ENCODE results near the gene MIGA2. TPM values are rescaled to one million over a fixed set of nuclear protein-coding genes. Genes with fewer than 3 reads are reported as not detected.
A peak's percentile ranks its signal among the peaks of the same experiment; 100 is the strongest.
"Not testable (repeated sequence)": the region's sequence is repeated elsewhere in the genome, so short reads cannot be mapped to it uniquely, and the experiment has no call there.

The MIGA2 gene
- polyA plus RNA-seq, 4 donors = 13.2 to 33.5 (median 17.5) TPM

- DNase-seq (ENCODE audit: low read depth in 4 of 4, low spot score in 3 of 4) = peak in 1 of 4 donors; percentile 35
Measured at GRCh38 chr9:129111528-129112151, 75.2 kb downstream of the MIGA2 start.

DNA sequence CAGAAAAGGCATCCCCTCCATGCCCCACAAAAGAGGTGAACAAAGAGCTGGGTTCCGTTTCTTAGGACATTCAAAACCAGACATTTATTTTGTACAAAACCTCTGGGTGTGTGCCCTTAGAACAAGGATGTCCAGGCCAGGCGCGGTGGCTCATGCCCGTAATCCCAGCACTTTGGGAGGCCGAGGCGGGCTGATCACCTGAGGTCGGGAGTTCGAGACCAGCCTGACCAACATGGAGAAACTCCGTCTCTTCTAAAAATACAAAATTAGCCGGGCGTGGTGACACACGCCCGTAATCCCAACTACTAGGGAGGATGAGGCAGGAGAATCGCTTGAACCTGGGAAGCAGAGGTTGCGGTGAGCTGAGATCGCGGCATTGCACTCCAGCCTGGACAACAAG is 76.1 kb downstream of the MIGA2 start:
- not testable (repeated sequence) for DNase-seq (ENCODE audit: low read depth in 4 of 4, low spot score in 3 of 4)

DNA sequence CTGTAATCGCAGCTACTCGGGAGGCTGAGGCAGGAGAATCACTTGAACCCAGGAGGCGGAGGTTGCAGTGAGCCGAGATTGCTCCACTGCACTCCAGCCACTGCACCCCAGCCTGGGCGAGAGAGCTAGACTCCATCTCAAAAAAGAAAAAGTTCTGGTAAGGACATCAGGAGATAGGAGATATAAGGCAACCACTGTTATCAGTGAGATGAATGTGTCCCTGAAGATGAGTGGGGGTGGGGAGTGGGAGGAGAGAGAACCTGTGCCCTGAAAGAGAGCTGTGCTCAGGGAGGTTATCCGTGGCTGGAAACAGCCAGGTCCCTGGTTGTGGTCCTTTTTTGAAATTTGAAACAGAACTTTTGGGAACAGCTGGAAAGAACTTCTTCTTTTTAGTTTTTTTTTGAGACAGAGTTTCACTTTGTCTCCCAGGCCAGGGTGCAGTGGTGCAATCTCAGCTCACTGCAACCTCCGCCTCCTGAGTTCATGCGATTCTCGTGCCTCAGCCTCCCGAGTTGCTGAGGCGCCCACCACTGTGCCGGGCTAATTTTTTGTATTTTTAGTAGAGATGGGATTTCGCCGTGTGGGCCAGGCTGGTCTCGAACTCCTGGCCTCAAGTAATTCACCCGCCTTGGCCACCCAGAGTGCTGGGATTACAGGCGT is 77.3 kb downstream of the MIGA2 start:
- DNase-seq (ENCODE audit: low read depth in 4 of 4, low spot score in 3 of 4) = no peak

- DNase-seq (ENCODE audit: low read depth in 4 of 4, low spot score in 3 of 4) = no peak
Measured at GRCh38 chr9:129118799-129119198, 82.4 kb downstream of the MIGA2 start.

GRCh38 chr9:129121483-129121882 is 85.1 kb downstream of the MIGA2 start:
- no peak for DNase-seq (ENCODE audit: low read depth in 4 of 4, low spot score in 3 of 4)

Other genes starting within 250 kb of the MIGA2 start
- 10 to 100 TPM; 32.6 to 40.0 (median 35.8) TPM for gene TBC1D13, start 249.4 kb upstream of the MIGA2 start, polyA plus RNA-seq (ENCODE audit: insufficient read length in 4 of 4)
- 10 to 100 TPM in 1 of 4 donors, 1 to 10 TPM in 3; 4.5 to 16.8 (median 7.3) TPM for gene ENDOG, start 218.1 kb upstream of the MIGA2 start, polyA plus RNA-seq (ENCODE audit: insufficient read length in 4 of 4)
- gene SPOUT1, start 206.8 kb upstream of the MIGA2 start, polyA plus RNA-seq (ENCODE audit: insufficient read length in 4 of 4) = 10 to 100 TPM; 27.3 to 50.2 (median 38.5) TPM
- gene KYAT1, start 154.7 kb upstream of the MIGA2 start, polyA plus RNA-seq (ENCODE audit: insufficient read length in 4 of 4) = 10 to 100 TPM in 3 of 4 donors, 1 to 10 TPM in 1; 5.3 to 31.2 (median 19.8) TPM
- 10 to 100 TPM; 24.1 to 30.7 (median 27.3) TPM for gene LRRC8A, start 154.5 kb upstream of the MIGA2 start, polyA plus RNA-seq (ENCODE audit: insufficient read length in 4 of 4)
- 10 to 100 TPM; 39.0 to 71.7 (median 51.0) TPM for gene PHYHD1, start 115.6 kb upstream of the MIGA2 start, polyA plus RNA-seq (ENCODE audit: insufficient read length in 4 of 4)
- gene DOLK, start 89.0 kb upstream of the MIGA2 start, polyA plus RNA-seq (ENCODE audit: insufficient read length in 4 of 4) = 10 to 100 TPM; 12.3 to 17.3 (median 16.0) TPM
- gene NUP188, start 88.9 kb upstream of the MIGA2 start, polyA plus RNA-seq (ENCODE audit: insufficient read length in 4 of 4) = 10 to 100 TPM; 32.0 to 53.5 (median 41.4) TPM
- 100 to 1,000 TPM in 3 of 4 donors, 10 to 100 TPM in 1; 72.1 to 201 (median 105) TPM for gene SH3GLB2, start 8.3 kb upstream of the MIGA2 start, polyA plus RNA-seq (ENCODE audit: insufficient read length in 4 of 4)
- 10 to 100 TPM; 14.3 to 25.3 (median 20.0) TPM for gene DOLPP1, start 44.5 kb downstream of the MIGA2 start, polyA plus RNA-seq (ENCODE audit: insufficient read length in 4 of 4)
- gene CRAT, start 74.2 kb downstream of the MIGA2 start, polyA plus RNA-seq (ENCODE audit: insufficient read length in 4 of 4) = 10 to 100 TPM; 30.4 to 47.9 (median 37.1) TPM
- 100 to 1,000 TPM in 3 of 4 donors, 10 to 100 TPM in 1; 94.0 to 126 (median 105) TPM for gene PTPA, start 74.8 kb downstream of the MIGA2 start, polyA plus RNA-seq (ENCODE audit: insufficient read length in 4 of 4)
- gene IER5L, start 141.6 kb downstream of the MIGA2 start, polyA plus RNA-seq (ENCODE audit: insufficient read length in 4 of 4) = 10 to 100 TPM in 2 of 4 donors, 1 to 10 TPM in 2; 8.9 to 17.4 (median 13.0) TPM